HCT116 (cell line): ENCODE data around the gene B3GALNT2. TPM values are rescaled to one million over a fixed set of nuclear protein-coding genes. Genes with fewer than 3 reads are reported as not detected.
"Not testable (repeated sequence)": the region's sequence is repeated elsewhere in the genome, so short reads cannot be mapped to it uniquely, and the experiment has no call there.

Experiments
- ATAC-seq: fragments of 200-7000 bp; cut with Tn5 transposase; 2 replicates; pipeline ENCODE4 v1.9.1; 2020; ENCODE audit warnings: mild to moderate bottlenecking, moderate library complexity
- BruUV-seq: library from RNA; stranded (reverse); fragments of 400-500 nt; replicated peaks from 2 replicates; lab custom pipeline; 2021; lab: Mats Ljungman, UMichigan
- CTCF ChIA-PET: fragments of 300-600 bp; sonication (Branson Sonifier 250); formaldehyde crosslinking; loops from one replicate; lab custom pipeline; 2021; ENCODE audit warnings: antibody characterized with exemption; lab: Charles Lee
- POLR2A ChIA-PET: fragments of 300-600, 350-600 bp; sonication (Branson Sonifier 250); formaldehyde crosslinking; loops from one replicate; lab custom pipeline; 2021; ENCODE audit warnings: antibody characterized with exemption; lab: Charles Lee
- RAD21 ChIA-PET, 2 experiments: fragments of 300-600 bp; sonication (Branson Sonifier 250); formaldehyde crosslinking; loops; one replicate each; lab custom pipeline; 2023; ENCODE audit warnings: low total read pairs in 2 of 2; ENCODE audit not compliant: uncharacterized antibody in 2 of 2, unreplicated experiment in 2 of 2, low non-redundant PET in 1 of 2; lab: Charles Lee
- DNase-seq: peaks from one replicate; pipeline ENCODE4 v3.0.0-alpha.2; 2010; ENCODE audit warnings: low read depth, low spot score
- H2AFZ ChIP-seq: fragments of 200-600 bp; shearing (Covaris generic), sonication (generic); 2 replicates; pipeline ENCODE4 v1.6.1; 2017; ENCODE audit warnings: low read depth, mixed run types, mixed read lengths, antibody characterized with exemption, low read length; ENCODE audit not compliant: poor library complexity, severe bottlenecking
- H3K27ac ChIP-seq: 2 replicates; pipeline ENCODE4 v1.5.1; 2012; ENCODE audit warnings: low read depth, low read length
- H3K27me3 ChIP-seq: fragments of 200-600 bp; sonication (generic); 2 replicates; pipeline ENCODE4 v1.6.1; 2016; ENCODE audit warnings: mixed run types, low read length, mixed read lengths; ENCODE audit not compliant: insufficient read depth
- H3K36me3 ChIP-seq, 2 experiments: fragments of 200-500 bp in 1 of 2; fragments of 200-600 bp in 1 of 2; sonication (Bioruptor generic) in 1 of 2; sonication (generic) in 1 of 2; 2 replicates each; pipeline versions ENCODE4 v1.5.1 to v1.6.1; 2014 to 2016; ENCODE audit warnings: low read length in 2 of 2, inconsistent platforms in 1 of 2, mixed read lengths in 1 of 2, mixed run types in 1 of 2; ENCODE audit not compliant: insufficient read depth in 2 of 2, control insufficient read depth in 1 of 2
- H3K4me1 ChIP-seq, 2 experiments: fragments of 200-600 bp in 1 of 2; sonication (generic) in 1 of 2; 2 replicates each; pipeline versions ENCODE4 v1.5.1 to v1.6.1; 2012 to 2017; ENCODE audit warnings: low read length in 2 of 2, inconsistent platforms in 1 of 2, mild to moderate bottlenecking in 1 of 2, mixed read lengths in 1 of 2, mixed run types in 1 of 2, moderate library complexity in 1 of 2; ENCODE audit not compliant: insufficient read depth in 2 of 2, control insufficient read depth in 1 of 2
- H3K4me2 ChIP-seq: fragments of 200-600 bp; sonication (generic); 2 replicates; pipeline ENCODE4 v1.6.1; 2017; ENCODE audit warnings: mixed run types, low read length, mixed read lengths
- H3K4me3 ChIP-seq, 2 experiments: fragments of 200-600 bp in 1 of 2; sonication (generic) in 1 of 2; replicated peaks in 1 of 2; 2 replicates each; pipeline ENCODE4 v1.5.1; 2011 to 2016; ENCODE audit warnings: low read length in 2 of 2, control low read depth in 1 of 2, low read depth in 1 of 2, mild to moderate bottlenecking in 1 of 2, mixed read lengths in 1 of 2, mixed run types in 1 of 2
- H3K79me2 ChIP-seq: fragments of 200-600 bp; sonication (generic); 2 replicates; pipeline ENCODE4 v1.6.1; 2017; ENCODE audit warnings: mild to moderate bottlenecking, mixed run types, low read length, moderate library complexity, mixed read lengths; ENCODE audit not compliant: insufficient read depth
- H3K9ac ChIP-seq: fragments of 200-600 bp; sonication (generic); 2 replicates; pipeline ENCODE4 v1.6.1; 2016; ENCODE audit warnings: low read length, mixed read lengths
- H3K9me2 ChIP-seq: fragments of 200-600 bp; sonication (generic), shearing (Covaris generic); 2 replicates; pipeline ENCODE4 v1.6.1; 2017; ENCODE audit warnings: mixed run types, mild to moderate bottlenecking, moderate library complexity; ENCODE audit not compliant: insufficient read depth
- H3K9me3 ChIP-seq, 2 experiments: fragments of 200-500 bp in 1 of 2; fragments of 200-600 bp in 1 of 2; sonication (Bioruptor generic) in 1 of 2; sonication (generic) in 1 of 2; 2 replicates each; pipeline ENCODE4 v1.6.1; 2014 to 2017; ENCODE audit warnings: low read length in 2 of 2, mixed read lengths in 2 of 2, inconsistent platforms in 1 of 2, low read depth in 1 of 2, mild to moderate bottlenecking in 1 of 2, mixed run types in 1 of 2, moderate library complexity in 1 of 2; ENCODE audit not compliant: control insufficient read depth in 1 of 2, insufficient read depth in 1 of 2
- H4K20me1 ChIP-seq: fragments of 200-600 bp; sonication (generic), shearing (Covaris generic); 2 replicates; pipeline ENCODE4 v1.6.1; 2017; ENCODE audit warnings: mixed run types, mild to moderate bottlenecking, moderate library complexity; ENCODE audit not compliant: insufficient read depth
- CBX3 ChIP-seq: IDR thresholded peaks from 2 replicates; pipeline ENCODE4 v1.6.1; 2012; ENCODE audit warnings: low read depth
- CEBPB ChIP-seq: IDR thresholded peaks from 2 replicates; pipeline ENCODE4 v1.6.1; 2012; ENCODE audit warnings: low read depth
- FOSL1 ChIP-seq: IDR thresholded peaks from 2 replicates; pipeline ENCODE4 v1.6.1; 2012; ENCODE audit warnings: low read depth
- MAX ChIP-seq: IDR thresholded peaks from 2 replicates; pipeline ENCODE4 v1.6.1; 2012
- RAD21 ChIP-seq: IDR thresholded peaks from 2 replicates; pipeline ENCODE4 v1.6.1; 2012; ENCODE audit warnings: low read depth, mild to moderate bottlenecking
- REST ChIP-seq: IDR thresholded peaks from 2 replicates; pipeline ENCODE4 v1.6.1; 2012; ENCODE audit warnings: low read depth
- TCF7L2 ChIP-seq: IDR thresholded peaks from 2 replicates; pipeline ENCODE4 v1.7.0; 2011; ENCODE audit warnings: borderline replicate concordance, inconsistent platforms; ENCODE audit not compliant: insufficient read depth, insufficient read length; ENCODE audit errors: extremely low read depth
- YY1 ChIP-seq: IDR thresholded peaks from 2 replicates; pipeline ENCODE4 v1.6.1; 2011; ENCODE audit warnings: low read length, low read depth, moderate library complexity, mild to moderate bottlenecking; ENCODE audit not compliant: insufficient replicate concordance; ENCODE audit errors: extremely low read depth
- ZBTB33 ChIP-seq: IDR thresholded peaks from 2 replicates; pipeline ENCODE4 v1.6.1; 2011; ENCODE audit warnings: mild to moderate bottlenecking, low read length, moderate library complexity; ENCODE audit not compliant: insufficient replicate concordance; ENCODE audit errors: extremely low read depth
- ZNF274 ChIP-seq: fragments of 200-500 bp; sonication (Bioruptor generic); IDR thresholded peaks from 2 replicates; pipeline ENCODE4 v1.6.1; 2014; ENCODE audit warnings: mild to moderate bottlenecking, low read depth, low read length, inconsistent platforms
- intact Hi-C: fragments of 100-400 bp; cut with micrococcal nuclease; formaldehyde crosslinking; loops from 2 replicates; pipeline ENCODE4 v1.10.0; 2022
- total RNA-seq: library from RNA; stranded (reverse); gene quantifications from one replicate; pipeline ENCODE4 v1.2.1, GENCODE V29; 2021; ENCODE audit not compliant: unreplicated experiment

The B3GALNT2 gene
- total RNA-seq, 1 experiment from 2014 or later = 36.8 TPM

- no peaks in the 10 kb centered on the region for H3K4me1 ChIP-seq
- TF ChIP-seq FOSL1 (no peak), ZNF274 (no peak), CEBPB (no peak), RAD21 (no peak), CBX3 (no peak), MAX (no peak), REST (no peak), YY1 (no peak), ZBTB33 (no peak), TCF7L2 (no peak)
- ChIA-PET POLR2A (no interaction called here), RAD21 (no interaction called here), CTCF (no interaction called here)
- H3K27me3 ChIP-seq = no peaks in the 10 kb centered on the region
- H3K27ac ChIP-seq = no peak overlapping the region
- DNase-seq (no peak), ATAC-seq (no peak)
- H4K20me1 ChIP-seq = no peaks in the 10 kb centered on the region
- no peak overlapping the region for H3K4me3 ChIP-seq
- H3K79me2 ChIP-seq = no peaks in the 10 kb centered on the region
- H2AFZ ChIP-seq = no peak overlapping the region
- no peaks in the 10 kb centered on the region for H3K9me2 ChIP-seq
- intact Hi-C loops = no loop called here
- no peak overlapping the region for H3K9ac ChIP-seq
- H3K9me3 ChIP-seq = no peaks in the 10 kb centered on the region
- no TSS peak for BruUV-seq
- H3K4me2 ChIP-seq = no peak overlapping the region
- H3K36me3 ChIP-seq = no peaks in the 10 kb centered on the region
These were observed 41.2 kb upstream of the B3GALNT2 start for GRCh38 chr1:235545292-235545930.

GRCh38 chr1:235542845-235543244, 38.6 kb upstream of the B3GALNT2 start:
- H3K4me2 ChIP-seq, POLR2A ChIA-PET, H3K9me3 ChIP-seq, H3K4me1 ChIP-seq, H4K20me1 ChIP-seq, ATAC-seq, BruUV-seq, H3K79me2 ChIP-seq, H3K36me3 ChIP-seq, RAD21 ChIA-PET, CTCF ChIA-PET, H3K4me3 ChIP-seq, DNase-seq, H3K27ac ChIP-seq, H3K9me2 ChIP-seq, H2AFZ ChIP-seq, intact Hi-C loops, H3K9ac ChIP-seq, H3K27me3 ChIP-seq: not testable (repeated sequence)
